Stimulated activated CD4-positive, alpha-beta T cell treated with anti-CD3 and anti-CD28 coated beads, Interleukin-4, amount 100 ng/mL, for 4 hours (primary cell): ENCODE data around the gene CYP4F11.
"Not testable (repeated sequence)": the region's sequence is repeated elsewhere in the genome, so short reads cannot be mapped to it uniquely, and the experiment has no call there.

ENCODE experiments used
- DNase-seq, 2 experiments: peaks; one replicate each; pipeline ENCODE4 v3.0.0-alpha.2; 2020

The CYP4F11 gene

GRCh38 chr19:15919243-15919642 lies 15.1 kb downstream of the CYP4F11 start:
- no peak for DNase-seq

- no peak for DNase-seq
These were observed 19.2 kb downstream of the CYP4F11 start for GRCh38 chr19:15915109-15915508.

GRCh38 chr19:15913830-15914229 lies 20.5 kb downstream of the CYP4F11 start:
- DNase-seq, result no peak

GRCh38 chr19:15913384-15913783 lies 20.9 kb downstream of the CYP4F11 start:
- no peak for DNase-seq

- DNase-seq, result no peak
These were observed 22.6 kb downstream of the CYP4F11 start for GRCh38 chr19:15911599-15912235.

GRCh38 chr19:15905026-15905425 lies 29.3 kb downstream of the CYP4F11 start:
- no peak for DNase-seq

GRCh38 chr19:15902898-15903297 lies 31.4 kb downstream of the CYP4F11 start:
- DNase-seq, result not testable (repeated sequence)

- no peak for DNase-seq
These were observed 32.1 kb downstream of the CYP4F11 start for GRCh38 chr19:15902254-15902653.

- no peak for DNase-seq
These were observed 33.8 kb downstream of the CYP4F11 start for GRCh38 chr19:15900504-15900903.

GRCh38 chr19:15900032-15900431 lies 34.3 kb downstream of the CYP4F11 start:
- not testable (repeated sequence) for DNase-seq

GRCh38 chr19:15899561-15899960 lies 34.8 kb downstream of the CYP4F11 start:
- DNase-seq, result not testable (repeated sequence)

GRCh38 chr19:15897738-15898276 lies 36.5 kb downstream of the CYP4F11 start, which contains the start of gene CYP4F2:
TSS of gene CYP4F2 (minus strand) at chr19:15898074. CDS start at chr19:15897611, 463 bp downstream.
- DNase-seq, result no peak

- DNase-seq, result no peak
These were observed 37.1 kb downstream of the CYP4F11 start for GRCh38 chr19:15897026-15897737.

GRCh38 chr19:15895876-15896430 lies 38.4 kb downstream of the CYP4F11 start:
- DNase-seq, result no peak

- DNase-seq, result no peak
These were observed 40.0 kb downstream of the CYP4F11 start for GRCh38 chr19:15894359-15894758.

- no peak for DNase-seq
These were observed 40.9 kb downstream of the CYP4F11 start for GRCh38 chr19:15893477-15893876.

- no peak for DNase-seq
These were observed 42.3 kb downstream of the CYP4F11 start for GRCh38 chr19:15892012-15892411.

- DNase-seq, result no peak
These were observed 42.9 kb downstream of the CYP4F11 start for GRCh38 chr19:15891434-15891833.

GRCh38 chr19:15889339-15889738 lies 45.0 kb downstream of the CYP4F11 start:
- not testable (repeated sequence) for DNase-seq

GRCh38 chr19:15885919-15886318 lies 48.4 kb downstream of the CYP4F11 start:
- DNase-seq, result no peak

- DNase-seq, result no peak
These were observed 49.2 kb downstream of the CYP4F11 start for GRCh38 chr19:15885167-15885566.

GRCh38 chr19:15883329-15883728 lies 51.0 kb downstream of the CYP4F11 start:
- not testable (repeated sequence) for DNase-seq

- DNase-seq, result no peak
These were observed 59.4 kb downstream of the CYP4F11 start for GRCh38 chr19:15874821-15875474.
